Activated naive CD8-positive, alpha-beta T cell (primary cell): ENCODE results near the gene SCUBE2.
"Not testable (repeated sequence)": the region's sequence is repeated elsewhere in the genome, so short reads cannot be mapped to it uniquely, and the experiment has no call there.

Experiments used
- H3K27ac Mint-ChIP-seq: one replicate; pipeline ENCODE4 v1.8.0; 2021; ENCODE audit warnings: mixed read lengths
- H3K27me3 Mint-ChIP-seq: one replicate; pipeline ENCODE4 v1.8.0; 2021; ENCODE audit warnings: mixed read lengths
- H3K36me3 Mint-ChIP-seq: one replicate; pipeline ENCODE4 v1.8.0; 2021; ENCODE audit warnings: mixed read lengths
- H3K4me1 Mint-ChIP-seq: one replicate; pipeline ENCODE4 v1.8.0; 2021; ENCODE audit warnings: low read depth, mixed read lengths
- H3K4me3 Mint-ChIP-seq: one replicate; pipeline ENCODE4 v1.8.0; 2021; ENCODE audit warnings: mild to moderate bottlenecking, mixed read lengths
- H3K9me3 Mint-ChIP-seq: one replicate; pipeline ENCODE4 v1.8.0; 2021; ENCODE audit warnings: low read depth, mixed read lengths

Gene SCUBE2

DNA sequence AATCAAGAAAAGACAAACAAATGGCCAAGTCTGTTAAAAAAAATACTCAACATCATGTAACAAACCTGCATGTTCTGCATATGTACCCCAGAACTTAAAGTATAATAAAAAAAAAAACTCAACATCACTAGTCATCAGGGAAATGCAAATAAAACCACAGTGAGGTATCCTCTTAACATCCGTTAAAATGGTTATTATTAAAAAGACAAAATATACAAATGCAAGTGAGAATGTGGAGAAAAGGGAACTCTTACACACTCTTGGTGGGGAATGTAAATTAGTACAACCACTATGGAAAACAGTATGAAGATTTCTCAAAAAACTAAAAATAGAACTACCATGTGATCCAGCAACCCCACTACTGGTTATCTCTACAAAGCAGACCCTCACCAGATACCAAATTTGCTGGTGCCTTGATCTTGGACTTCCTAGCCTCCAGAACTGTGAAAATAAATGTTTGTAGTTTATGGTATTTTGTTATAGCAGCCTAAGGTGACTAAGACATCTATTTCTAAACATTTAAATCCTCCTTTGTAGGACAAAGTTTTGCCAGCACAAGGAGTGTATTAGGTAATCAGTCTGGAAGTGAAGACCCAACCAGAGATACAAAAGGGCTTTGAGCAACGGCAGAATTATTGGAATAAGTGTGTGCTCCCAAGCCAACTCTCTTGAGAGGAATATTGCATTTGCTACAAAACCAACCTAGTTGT lies 32.4 kb upstream of the SCUBE2 start:
- Mint-ChIP-seq H3K4me1 (no peaks in the 10 kb centered on the region), H3K4me3 (no peak overlapping the region), H3K9me3 (no peaks in the 10 kb centered on the region), H3K27me3 (no peaks in the 10 kb centered on the region), H3K36me3 (peaks cover 5% of the 10 kb centered on the region), H3K27ac (no peak overlapping the region)

DNA sequence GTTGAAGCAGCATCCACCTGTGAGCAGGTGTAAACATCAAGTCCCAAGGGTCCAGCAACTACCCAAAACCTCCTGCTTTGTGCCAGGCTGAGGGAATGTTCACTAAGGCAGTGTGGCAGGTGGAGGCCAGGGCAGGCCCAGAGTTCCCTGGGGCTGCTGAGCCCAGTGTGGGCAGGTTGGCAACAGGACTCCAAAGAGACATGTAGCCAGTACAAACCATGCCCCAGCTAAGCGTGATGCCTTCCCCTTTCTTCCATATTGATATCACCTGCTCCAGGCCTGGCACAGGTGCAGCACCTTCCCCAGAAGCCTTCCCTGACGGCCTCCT lies 30.0 kb upstream of the SCUBE2 start:
- Mint-ChIP-seq H3K4me1 (no peaks in the 10 kb centered on the region), H3K4me3 (no peak overlapping the region)

DNA sequence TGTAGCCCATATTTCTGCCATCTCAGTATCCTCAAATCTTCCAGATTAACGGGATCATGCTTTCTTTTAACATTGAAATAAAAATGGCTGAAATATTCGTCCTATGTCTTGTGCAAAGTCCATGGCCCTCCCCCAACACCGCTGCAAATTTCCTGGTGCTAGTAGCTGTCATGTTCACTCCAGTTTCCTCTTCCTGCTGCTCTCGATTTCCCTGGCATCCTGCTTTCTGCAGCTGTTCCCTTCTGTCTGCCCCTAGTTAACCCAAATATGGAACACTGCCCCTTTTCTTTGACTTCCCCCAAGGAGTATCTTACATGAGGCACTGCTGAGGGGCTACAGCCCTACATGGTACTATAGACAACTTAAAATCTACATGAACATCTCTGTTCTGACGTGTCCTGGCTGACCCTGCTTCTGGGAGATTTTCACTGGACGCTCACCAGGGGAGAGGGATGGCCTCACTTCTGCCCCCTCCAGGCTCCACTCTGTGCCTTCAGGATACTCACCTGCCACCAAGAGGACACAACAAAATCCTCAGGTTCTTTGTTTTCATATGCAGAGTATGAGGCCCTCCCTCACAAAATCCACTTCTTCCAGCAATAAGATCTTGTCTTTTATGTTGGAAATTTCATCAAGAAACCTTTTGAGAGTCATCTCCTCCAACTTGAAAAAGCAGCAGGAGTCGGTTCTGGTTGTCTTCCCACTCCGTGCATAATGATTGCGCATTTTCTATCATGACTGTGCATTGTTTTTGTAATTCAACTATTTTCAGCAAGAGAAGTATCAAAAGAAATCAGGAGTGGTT lies 29.5 kb upstream of the SCUBE2 start:
- H3K4me3 Mint-ChIP-seq = no peak overlapping the region
- H3K36me3 Mint-ChIP-seq = peaks cover 2% of the 10 kb centered on the region
- no peaks in the 10 kb centered on the region for H3K27me3 Mint-ChIP-seq
- no peaks in the 10 kb centered on the region for H3K4me1 Mint-ChIP-seq
- no peaks in the 10 kb centered on the region for H3K9me3 Mint-ChIP-seq
- no peak overlapping the region for H3K27ac Mint-ChIP-seq

More for the DNA sequence above, 30.0 kb upstream of the SCUBE2 start:
- no peak overlapping the region for H3K27ac Mint-ChIP-seq
- H3K36me3 Mint-ChIP-seq = peaks cover 2% of the 10 kb centered on the region
- no peaks in the 10 kb centered on the region for H3K9me3 Mint-ChIP-seq
- H3K27me3 Mint-ChIP-seq = no peaks in the 10 kb centered on the region

DNA sequence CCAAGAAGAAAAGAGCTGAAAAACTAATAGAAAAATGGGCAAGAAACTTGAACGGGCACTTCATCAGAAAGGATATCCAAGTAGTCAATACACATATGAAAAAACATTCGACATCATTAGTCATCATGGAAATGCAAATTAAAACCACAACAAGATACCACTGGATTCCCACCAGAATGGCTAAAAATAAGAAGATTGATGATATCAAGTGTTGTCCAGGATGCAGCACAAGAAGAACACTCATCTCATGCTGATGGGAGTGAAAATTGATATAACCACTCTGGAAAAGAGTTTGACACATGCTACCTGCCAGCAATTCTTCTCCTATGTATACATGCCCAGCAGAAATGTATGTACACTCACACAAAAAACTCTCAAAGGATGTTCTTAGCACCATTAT lies 26.9 kb upstream of the SCUBE2 start:
- H3K4me1 Mint-ChIP-seq = no peaks in the 10 kb centered on the region
- no peak overlapping the region for H3K27ac Mint-ChIP-seq
- H3K9me3 Mint-ChIP-seq = peaks cover 9% of the 10 kb centered on the region
- no peaks in the 10 kb centered on the region for H3K27me3 Mint-ChIP-seq
- peaks cover 9% of the 10 kb centered on the region for H3K36me3 Mint-ChIP-seq
- no peak overlapping the region for H3K4me3 Mint-ChIP-seq

DNA sequence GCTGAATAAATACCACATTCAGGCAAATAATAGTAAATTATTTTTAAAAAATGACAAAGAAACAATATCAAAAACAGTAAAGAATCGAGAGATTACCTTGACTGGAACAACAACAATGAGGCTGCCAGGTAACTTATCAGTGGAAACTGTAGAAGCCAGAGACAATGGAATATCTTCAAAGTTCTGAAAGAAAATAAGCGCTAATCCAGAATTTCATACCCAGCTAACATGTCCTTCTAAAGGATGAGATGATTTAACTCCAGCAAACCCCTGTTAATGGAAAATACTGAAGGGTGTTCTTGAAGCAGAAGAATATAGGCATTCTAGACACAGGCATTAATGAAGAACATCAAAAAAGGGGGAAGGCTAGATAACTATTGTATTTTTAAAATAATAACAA lies 20.7 kb upstream of the SCUBE2 start:
- Mint-ChIP-seq H3K27ac (no peak overlapping the region), H3K4me1 (no peaks in the 10 kb centered on the region), H3K36me3 (peaks cover 20% of the 10 kb centered on the region), H3K27me3 (no peaks in the 10 kb centered on the region), H3K9me3 (peaks cover 22% of the 10 kb centered on the region), H3K4me3 (no peak overlapping the region)

DNA sequence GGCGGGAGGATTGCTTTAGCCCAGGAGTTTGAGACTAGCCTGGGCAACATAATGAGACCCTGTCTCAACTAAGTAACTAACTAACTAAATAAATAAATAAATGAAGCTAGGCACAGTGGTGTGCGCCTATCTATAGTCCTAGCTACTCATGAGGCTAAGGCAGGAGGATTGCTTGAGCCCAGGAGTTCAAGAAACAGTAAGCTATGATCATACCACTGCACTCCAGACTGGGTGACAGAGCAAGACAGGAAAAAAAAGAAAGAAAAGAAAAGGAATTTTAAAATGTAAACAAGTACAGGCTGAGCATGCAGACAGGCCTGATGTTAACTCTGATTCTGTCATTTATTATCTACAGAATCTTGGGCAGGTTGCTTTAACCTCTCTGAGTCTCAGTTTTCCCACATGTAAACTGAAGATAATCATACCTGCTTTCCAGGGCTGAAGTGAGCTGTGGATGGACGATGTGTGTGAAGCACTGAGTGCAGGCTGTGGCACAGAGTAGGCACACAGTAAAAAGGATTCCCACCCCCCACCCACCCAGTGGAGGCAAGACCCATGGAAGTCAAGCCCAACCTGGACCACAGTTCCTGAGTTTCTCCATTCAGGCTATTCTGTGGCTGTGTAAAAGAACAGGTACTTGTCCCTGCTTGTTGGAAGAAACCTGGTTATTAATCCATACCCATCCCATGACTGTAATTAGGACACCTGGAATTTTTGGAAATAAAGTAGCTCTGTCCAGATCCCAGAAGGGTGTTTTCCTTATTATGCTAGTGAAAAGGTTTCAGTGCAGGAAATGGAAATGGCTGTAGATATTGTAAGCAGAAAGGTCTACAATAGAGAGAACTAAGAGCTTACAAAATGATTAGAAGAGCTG lies 18.7 kb upstream of the SCUBE2 start:
- Mint-ChIP-seq H3K4me3 (no peak overlapping the region), H3K27me3 (no peaks in the 10 kb centered on the region), H3K27ac (no peak overlapping the region), H3K4me1 (no peaks in the 10 kb centered on the region), H3K9me3 (peaks cover 22% of the 10 kb centered on the region), H3K36me3 (peaks cover 20% of the 10 kb centered on the region)

DNA sequence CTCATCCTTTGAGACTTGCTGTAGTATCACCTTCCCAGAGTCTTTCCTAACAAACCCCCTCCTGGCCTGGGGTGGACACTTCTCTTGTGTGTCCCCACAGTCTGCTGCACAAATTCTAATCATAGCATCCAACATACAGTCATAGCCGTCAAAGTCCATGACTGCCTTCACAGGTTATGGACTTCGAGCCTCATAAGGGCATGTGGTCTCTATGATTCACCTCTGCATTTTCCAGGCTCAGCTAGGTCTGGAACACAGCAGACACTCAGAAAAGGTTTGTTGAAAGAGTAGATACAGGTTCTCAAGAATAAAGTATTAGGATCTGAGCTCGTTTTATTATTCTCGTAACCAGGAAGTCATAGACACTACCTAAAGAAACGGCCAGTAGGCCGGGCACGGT lies 13.2 kb upstream of the SCUBE2 start:
- peaks cover 3% of the 10 kb centered on the region for H3K36me3 Mint-ChIP-seq
- H3K4me1 Mint-ChIP-seq = no peaks in the 10 kb centered on the region
- H3K4me3 Mint-ChIP-seq = no peak overlapping the region
- no peak overlapping the region for H3K27ac Mint-ChIP-seq
- no peaks in the 10 kb centered on the region for H3K9me3 Mint-ChIP-seq
- peaks cover 4% of the 10 kb centered on the region for H3K27me3 Mint-ChIP-seq

DNA sequence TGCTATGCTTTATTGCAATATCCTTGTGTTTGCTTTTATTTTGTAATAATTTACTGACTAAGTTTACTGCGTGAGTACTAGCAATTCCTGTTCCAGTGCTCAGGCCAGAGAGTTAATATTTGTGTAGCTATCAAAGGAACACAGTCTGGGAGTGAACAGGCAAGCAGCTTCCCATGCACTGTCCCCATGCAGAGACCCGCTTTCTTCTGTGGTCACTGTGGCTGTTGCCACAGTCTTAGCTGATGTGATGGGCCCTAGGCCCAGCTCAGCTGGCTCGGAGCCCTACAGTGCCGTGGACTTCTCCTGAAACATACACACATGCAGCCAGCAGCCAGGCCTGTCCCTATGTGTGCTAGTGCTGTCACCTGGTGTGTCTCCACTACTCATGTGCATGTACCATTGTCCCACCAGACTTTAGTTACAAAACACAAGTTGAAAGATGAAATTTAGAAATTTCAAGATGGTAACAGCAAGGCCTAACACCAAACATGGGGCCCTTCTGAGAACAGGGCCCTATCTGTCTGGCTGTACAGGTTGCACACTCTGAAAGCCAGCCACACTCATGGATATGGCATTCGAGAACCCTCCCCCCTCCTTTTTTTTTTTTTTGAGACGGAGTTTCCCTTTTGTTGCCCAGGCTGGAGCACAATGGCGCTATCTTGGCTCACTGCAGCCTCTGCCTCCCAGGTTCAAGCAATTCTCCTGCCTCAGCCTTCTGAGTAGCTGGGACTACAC lies 12.3 kb upstream of the SCUBE2 start:
- no peak overlapping the region for H3K27ac Mint-ChIP-seq
- no peaks in the 10 kb centered on the region for H3K9me3 Mint-ChIP-seq
- H3K4me3 Mint-ChIP-seq = no peak overlapping the region
- peaks cover 3% of the 10 kb centered on the region for H3K36me3 Mint-ChIP-seq
- H3K27me3 Mint-ChIP-seq = peaks cover 4% of the 10 kb centered on the region
- H3K4me1 Mint-ChIP-seq = no peaks in the 10 kb centered on the region

DNA sequence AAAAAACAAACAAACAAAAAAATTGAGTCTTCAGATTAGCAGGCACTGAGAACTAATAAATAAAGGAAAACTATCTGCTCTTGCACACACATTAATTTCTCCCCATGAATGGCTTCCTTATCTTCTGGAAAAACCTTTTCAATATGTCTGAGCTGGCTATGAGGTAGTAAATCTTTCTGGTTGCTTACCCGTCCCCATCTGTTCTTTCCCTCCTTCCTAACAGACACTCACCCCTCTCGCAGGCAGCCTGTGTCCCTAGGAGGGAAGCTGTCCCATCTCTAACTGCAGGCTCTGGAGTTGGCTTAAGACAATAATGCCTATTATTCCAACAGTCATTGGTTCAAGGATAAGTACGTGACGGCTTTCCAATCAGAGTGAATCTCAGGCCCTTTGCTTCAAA lies 8.2 kb upstream of the SCUBE2 start:
- Mint-ChIP-seq H3K4me1 (no peaks in the 10 kb centered on the region), H3K27me3 (peaks cover 10% of the 10 kb centered on the region), H3K9me3 (no peaks in the 10 kb centered on the region), H3K4me3 (no peak overlapping the region), H3K36me3 (peaks cover 3% of the 10 kb centered on the region), H3K27ac (no peak overlapping the region)

DNA sequence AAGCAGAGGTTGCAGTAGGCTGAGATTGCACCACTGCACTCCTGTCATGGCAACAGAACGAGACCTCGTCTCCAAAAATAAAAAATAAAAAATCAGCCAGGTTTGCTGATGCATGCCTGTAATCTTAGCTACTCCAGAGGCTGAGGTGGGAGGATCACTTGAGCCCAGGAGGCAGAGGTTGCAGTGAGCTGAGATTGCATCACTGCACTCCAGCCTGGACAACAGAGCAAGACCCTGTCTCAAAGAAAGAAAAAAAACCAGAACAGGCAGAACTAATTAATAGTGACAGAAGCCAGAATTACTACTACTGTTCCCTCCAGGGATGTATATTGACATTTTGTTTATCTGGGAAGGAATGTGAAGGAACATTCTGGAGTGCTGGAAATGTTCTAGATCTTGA lies 7.1 kb upstream of the SCUBE2 start:
- H3K27me3 Mint-ChIP-seq = peaks cover 11% of the 10 kb centered on the region
- not testable (repeated sequence) for H3K4me3 Mint-ChIP-seq, H3K36me3 Mint-ChIP-seq, H3K4me1 Mint-ChIP-seq, H3K27ac Mint-ChIP-seq, H3K9me3 Mint-ChIP-seq

DNA sequence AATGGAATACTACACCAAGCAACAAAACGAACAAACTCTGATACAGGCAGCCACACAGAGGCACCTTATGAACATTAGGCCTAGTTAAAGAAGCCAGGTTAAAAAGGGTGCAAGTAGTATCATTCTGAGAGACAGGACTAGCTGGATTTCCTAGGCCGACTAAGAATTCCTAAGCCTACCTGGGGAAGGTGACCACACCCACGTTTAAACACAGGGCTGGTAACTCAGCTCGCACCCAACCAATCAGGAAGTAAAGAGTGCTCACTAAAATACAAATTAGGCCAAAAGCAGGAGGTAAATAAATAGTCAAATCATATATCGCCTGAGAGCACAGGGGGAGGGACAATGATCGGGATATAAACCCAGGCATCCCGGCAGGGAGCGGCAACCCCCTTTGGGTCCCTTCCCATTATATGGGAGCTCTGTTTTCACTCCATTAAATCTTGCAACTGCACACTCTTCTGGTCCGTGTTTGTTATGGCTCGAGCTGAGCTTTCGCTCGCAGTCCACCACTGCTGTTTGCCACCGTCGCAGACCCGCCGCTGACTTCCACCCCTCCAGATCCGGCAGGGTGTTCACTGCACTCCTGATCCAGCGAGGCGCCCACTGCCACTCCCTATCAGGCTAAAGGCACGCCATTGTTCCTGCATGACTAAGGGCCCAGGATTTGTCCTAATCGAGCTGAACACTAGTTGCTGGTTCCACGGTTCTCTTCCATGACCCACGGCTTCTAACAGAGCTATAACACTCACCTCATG lies 6.0 kb upstream of the SCUBE2 start:
- not testable (repeated sequence) for H3K9me3 Mint-ChIP-seq
- peaks cover 19% of the 10 kb centered on the region for H3K27me3 Mint-ChIP-seq

DNA sequence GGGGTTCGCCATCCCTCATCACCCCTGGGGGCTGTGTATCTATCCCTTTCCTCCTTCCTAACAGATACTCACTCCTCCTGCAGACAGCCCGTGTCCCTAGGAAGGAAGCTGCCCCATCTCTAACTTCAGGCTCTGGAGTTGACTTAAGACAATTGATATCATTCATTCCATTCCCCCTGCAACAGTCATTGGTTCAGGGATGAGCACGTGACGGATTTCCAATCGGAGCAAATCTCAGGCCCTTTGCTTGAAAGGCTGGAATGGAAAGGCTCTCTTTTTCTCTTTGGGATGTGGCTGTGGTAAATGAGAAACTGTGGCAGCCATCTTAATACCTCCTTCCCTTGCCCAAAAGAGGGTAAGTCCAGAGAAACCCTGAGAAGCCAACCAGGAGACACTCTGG lies 5.0 kb upstream of the SCUBE2 start:
- no peaks in the 10 kb centered on the region for H3K36me3 Mint-ChIP-seq
- no peaks in the 10 kb centered on the region for H3K9me3 Mint-ChIP-seq
- no peak overlapping the region for H3K4me3 Mint-ChIP-seq
- peaks cover 5% of the 10 kb centered on the region for H3K4me1 Mint-ChIP-seq
- H3K27ac Mint-ChIP-seq = no peak overlapping the region
- peaks cover 22% of the 10 kb centered on the region for H3K27me3 Mint-ChIP-seq

More for the DNA sequence above, 6.0 kb upstream of the SCUBE2 start:
- H3K27ac Mint-ChIP-seq, H3K4me3 Mint-ChIP-seq, H3K36me3 Mint-ChIP-seq, H3K4me1 Mint-ChIP-seq: not testable (repeated sequence)

DNA sequence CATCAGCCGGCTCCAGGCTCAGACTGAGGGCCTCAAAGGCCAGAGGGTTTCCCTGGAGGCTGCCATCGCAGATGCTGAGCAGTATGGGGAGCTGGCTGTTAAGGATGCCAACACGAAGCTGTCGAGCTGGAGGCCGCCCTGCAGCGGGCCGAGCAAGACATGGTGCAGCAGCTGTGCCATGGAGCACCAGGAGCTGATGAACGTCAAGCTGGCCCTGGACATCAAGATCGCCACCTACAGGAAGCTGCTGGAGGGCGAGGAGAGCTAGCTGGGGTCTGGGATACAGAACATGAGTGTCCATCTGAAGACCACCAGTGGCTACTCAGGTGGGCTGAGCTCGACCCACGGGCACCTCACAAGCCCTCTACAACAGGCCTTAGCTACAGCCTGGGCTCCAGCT lies 4.0 kb upstream of the SCUBE2 start:
- peaks cover 6% of the 10 kb centered on the region for H3K4me1 Mint-ChIP-seq
- peaks cover 26% of the 10 kb centered on the region for H3K27me3 Mint-ChIP-seq
- H3K36me3 Mint-ChIP-seq = no peaks in the 10 kb centered on the region

DNA sequence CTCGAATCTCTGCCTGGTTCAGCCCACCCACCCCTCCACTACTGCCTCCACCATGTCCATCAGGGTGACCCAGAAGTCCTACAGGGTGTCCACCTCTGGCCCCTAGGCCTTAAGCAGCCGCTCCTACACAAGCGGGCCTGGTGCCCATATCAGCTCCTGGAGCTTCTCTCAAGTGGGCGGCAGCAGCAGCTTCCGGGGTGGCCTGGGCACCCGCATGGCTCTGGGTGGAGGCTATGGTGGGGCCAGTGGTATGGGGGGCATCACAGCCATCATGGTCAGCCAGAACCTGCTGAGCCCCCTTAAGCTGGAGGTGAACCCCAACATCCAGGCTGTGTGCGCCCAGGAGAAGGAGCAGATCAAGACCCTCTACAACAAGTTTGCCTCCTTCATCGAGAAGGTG lies 3.0 kb upstream of the SCUBE2 start:
- H3K36me3 Mint-ChIP-seq = no peaks in the 10 kb centered on the region

More for the DNA sequence above, 4.0 kb upstream of the SCUBE2 start:
- H3K4me3 Mint-ChIP-seq = no peak overlapping the region
- no peak overlapping the region for H3K27ac Mint-ChIP-seq
- no peaks in the 10 kb centered on the region for H3K9me3 Mint-ChIP-seq

More for the DNA sequence above, 3.0 kb upstream of the SCUBE2 start:
- Mint-ChIP-seq H3K27me3 (peaks cover 30% of the 10 kb centered on the region), H3K9me3 (no peaks in the 10 kb centered on the region), H3K27ac (no peak overlapping the region), H3K4me3 (no peak overlapping the region), H3K4me1 (peaks cover 7% of the 10 kb centered on the region)
